Measurements from ENCODE around the gene C1S. TPM values are rescaled to one million over a fixed set of nuclear protein-coding genes. Genes with fewer than 3 reads are reported as not detected.

The C1S gene
- total RNA-seq, 1 experiment from 2014 or later = 32.4 TPM

- BruUV-seq (replicated peaks) = no TSS peak
- H3K4me2 ChIP-seq = no peak overlapping the region
- H3K36me3 ChIP-seq (ENCODE audit: low read depth) = peaks cover 7% of the 10 kb centered on the region
- no peaks in the 10 kb centered on the region for H3K4me1 ChIP-seq (replicated peaks; ENCODE audit: insufficient read depth)
- intact Hi-C loops (cut with micrococcal nuclease; ENCODE audit: unreplicated experiment) = no loop called here
- H3K27me3 ChIP-seq (ENCODE audit: insufficient read depth, low read depth) = no peaks in the 10 kb centered on the region
- H3K79me2 ChIP-seq (ENCODE audit: low read depth) = no peaks in the 10 kb centered on the region
- TF ChIP-seq EZH2 (IDR thresholded peaks at IDR 0.05; ENCODE audit: low read depth) = no peak
- TF ChIP-seq, protein P1, sequence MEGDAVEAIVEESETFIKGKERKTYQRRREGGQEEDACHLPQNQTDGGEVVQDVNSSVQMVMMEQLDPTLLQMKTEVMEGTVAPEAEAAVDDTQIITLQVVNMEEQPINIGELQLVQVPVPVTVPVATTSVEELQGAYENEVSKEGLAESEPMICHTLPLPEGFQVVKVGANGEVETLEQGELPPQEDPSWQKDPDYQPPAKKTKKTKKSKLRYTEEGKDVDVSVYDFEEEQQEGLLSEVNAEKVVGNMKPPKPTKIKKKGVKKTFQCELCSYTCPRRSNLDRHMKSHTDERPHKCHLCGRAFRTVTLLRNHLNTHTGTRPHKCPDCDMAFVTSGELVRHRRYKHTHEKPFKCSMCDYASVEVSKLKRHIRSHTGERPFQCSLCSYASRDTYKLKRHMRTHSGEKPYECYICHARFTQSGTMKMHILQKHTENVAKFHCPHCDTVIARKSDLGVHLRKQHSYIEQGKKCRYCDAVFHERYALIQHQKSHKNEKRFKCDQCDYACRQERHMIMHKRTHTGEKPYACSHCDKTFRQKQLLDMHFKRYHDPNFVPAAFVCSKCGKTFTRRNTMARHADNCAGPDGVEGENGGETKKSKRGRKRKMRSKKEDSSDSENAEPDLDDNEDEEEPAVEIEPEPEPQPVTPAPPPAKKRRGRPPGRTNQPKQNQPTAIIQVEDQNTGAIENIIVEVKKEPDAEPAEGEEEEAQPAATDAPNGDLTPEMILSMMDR (conservative IDR thresholded peaks at IDR 0.05) = no peak
- H3F3A ChIP-seq (ENCODE audit: insufficient read depth, low read depth) = peaks cover 7% of the 10 kb centered on the region; the same call in 1 of the 2 replicates
- ChIA-PET POLR2A (ENCODE audit: unreplicated experiment) (interaction anchor here (0.7 kb wide), 1 partner anchor 191 kb away, joined by 5 read pairs; no protein-coding TSS in a partner anchor), CTCF (no interaction called here)
- H3K9me2 ChIP-seq (ENCODE audit: insufficient read depth) = no peaks in the 10 kb centered on the region
- peaks cover 4% of the 10 kb centered on the region; the same call in 1 of the 2 replicates for H4K20me1 ChIP-seq (ENCODE audit: insufficient read depth)
- no peak overlapping the region for H3K27ac ChIP-seq
- no peak overlapping the region for H3K4me3 ChIP-seq
- no peaks in the 10 kb centered on the region for H3K9me3 ChIP-seq (ENCODE audit: insufficient read depth, low read depth)
- DNase-seq = no peak
- no peak overlapping the region for H2AFZ ChIP-seq
Observed at GRCh38 chr12:7116196-7116595, 55.7 kb downstream of the C1S start.

DNA sequence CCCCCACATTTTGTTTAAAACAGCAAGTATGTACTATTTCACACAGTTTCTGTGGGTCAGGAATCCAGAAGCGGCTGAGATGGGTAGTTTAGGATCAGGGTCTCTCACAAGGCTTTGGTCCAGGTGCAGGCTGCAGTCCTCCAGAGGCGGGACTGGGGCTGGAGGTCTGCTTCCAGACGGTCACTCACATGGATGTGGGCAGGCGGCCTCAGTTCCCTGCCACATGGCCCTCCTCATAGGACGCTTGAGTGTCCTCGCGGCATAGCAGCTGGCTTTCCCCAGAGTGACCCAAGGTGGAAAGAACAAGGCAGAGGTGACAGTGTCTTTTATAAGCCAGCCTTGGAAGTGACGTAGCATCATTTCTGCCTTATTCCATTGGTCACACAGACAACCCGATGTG lies 56.4 kb downstream of the C1S start:
- intact Hi-C loops (cut with micrococcal nuclease; ENCODE audit: unreplicated experiment) = no loop called here
- BruUV-seq (replicated peaks) = no TSS peak
- Histone ChIP-seq H3K36me3 (ENCODE audit: low read depth) (peaks cover 7% of the 10 kb centered on the region), H3K27ac (no peak overlapping the region), H3K4me1 (replicated peaks; ENCODE audit: insufficient read depth) (no peaks in the 10 kb centered on the region), H3K4me2 (no peak overlapping the region), H3K9me3 (ENCODE audit: insufficient read depth, low read depth) (no peaks in the 10 kb centered on the region), H3K9me2 (ENCODE audit: insufficient read depth) (no peaks in the 10 kb centered on the region), H3F3A (ENCODE audit: insufficient read depth, low read depth) (peaks cover 7% of the 10 kb centered on the region; the same call in 1 of the 2 replicates), H3K27me3 (ENCODE audit: insufficient read depth, low read depth) (no peaks in the 10 kb centered on the region), H2AFZ (no peak overlapping the region), H4K20me1 (ENCODE audit: insufficient read depth) (peaks cover 4% of the 10 kb centered on the region; the same call in 1 of the 2 replicates), H3K4me3 (no peak overlapping the region), H3K79me2 (ENCODE audit: low read depth) (no peaks in the 10 kb centered on the region)
- ChIA-PET POLR2A (ENCODE audit: unreplicated experiment) (interaction anchor here (0.5 to 0.7 kb wide), 2 partner anchors 14 to 99 kb away, joined by 3 read pairs; partner anchors contain the start of genes CLSTN3 and LPCAT3), CTCF (no interaction called here)
- DNase-seq = no peak
- TF ChIP-seq EZH2 (IDR thresholded peaks at IDR 0.05; ENCODE audit: low read depth) = no peak
- TF ChIP-seq, protein P1 (conservative IDR thresholded peaks at IDR 0.05) = no peak

DNA sequence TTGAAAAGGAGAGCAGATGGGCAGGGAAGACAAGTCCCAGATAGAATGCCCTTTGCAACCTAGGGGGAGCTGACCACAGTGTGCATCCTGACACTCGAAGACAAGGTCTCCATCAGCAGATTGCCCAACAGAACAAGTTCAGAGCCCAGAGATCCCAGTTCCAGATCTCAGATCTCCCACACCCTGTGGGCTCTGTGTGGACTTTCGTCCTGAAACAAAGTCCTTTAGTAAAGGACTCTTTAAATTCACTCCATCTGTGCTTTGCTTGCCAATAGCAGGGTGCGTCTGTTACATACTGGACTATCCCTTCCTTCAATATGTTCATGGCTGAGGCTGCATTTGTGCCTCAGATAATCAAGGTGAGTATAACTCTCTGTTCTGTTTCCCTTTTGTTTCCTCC lies 57.2 kb downstream of the C1S start:
- no TSS peak for BruUV-seq (replicated peaks)
- no peak overlapping the region for H3K4me2 ChIP-seq

More for the DNA sequence above, 57.2 kb downstream of the C1S start:
- no peak for DNase-seq
- no peak overlapping the region for H3K4me3 ChIP-seq
- ChIA-PET CTCF (no interaction called here), POLR2A (ENCODE audit: unreplicated experiment) (interaction anchor here (0.7 kb wide), 1 partner anchor 99 kb away, joined by 3 read pairs; the partner anchor contains the start of gene LPCAT3)
- intact Hi-C loops (cut with micrococcal nuclease; ENCODE audit: unreplicated experiment) = no loop called here
- no peak for TF ChIP-seq EZH2 (IDR thresholded peaks at IDR 0.05; ENCODE audit: low read depth)
- TF ChIP-seq, protein P1 (conservative IDR thresholded peaks at IDR 0.05) = no peak
- H3F3A ChIP-seq (ENCODE audit: insufficient read depth, low read depth) = 0 out of 2 replicates have a peak, but pooled peaks cover under 1% of the 10 kb centered on the region
- no peaks in the 10 kb centered on the region for H3K27me3 ChIP-seq (ENCODE audit: insufficient read depth, low read depth)
- no peak overlapping the region for H3K27ac ChIP-seq
- H3K36me3 ChIP-seq (ENCODE audit: low read depth) = peaks cover 7% of the 10 kb centered on the region
- peaks cover 4% of the 10 kb centered on the region; the same call in 1 of the 2 replicates for H4K20me1 ChIP-seq (ENCODE audit: insufficient read depth)
- H2AFZ ChIP-seq = no peak overlapping the region
- H3K9me2 ChIP-seq (ENCODE audit: insufficient read depth) = no peaks in the 10 kb centered on the region
- no peaks in the 10 kb centered on the region for H3K9me3 ChIP-seq (ENCODE audit: insufficient read depth, low read depth)
- H3K4me1 ChIP-seq (replicated peaks; ENCODE audit: insufficient read depth) = no peaks in the 10 kb centered on the region
- H3K79me2 ChIP-seq (ENCODE audit: low read depth) = no peaks in the 10 kb centered on the region
